HEK293 (cell line): Measurements from ENCODE around the gene DPF3.
A peak's percentile ranks its signal among the peaks of the same experiment; 100 is the strongest.

ENCODE experiments used
- CTCF ChIA-PET: fragments of 350-600 bp; formaldehyde crosslinking; extraction: SDS; loops from one replicate; lab custom pipeline; 2021; ENCODE audit warnings: antibody characterized with exemption; lab: Yijun Ruan, JAX
- POLR2A ChIA-PET: fragments of 300-600 bp; formaldehyde crosslinking; extraction: SDS; loops from one replicate; lab custom pipeline; 2020; ENCODE audit warnings: antibody characterized with exemption, inconsistent platforms; lab: Yijun Ruan, JAX
- H3K27ac ChIP-seq: fragments of 200-500 bp; sonication (Bioruptor generic); 2 replicates; pipeline ENCODE4 v1.5.1; 2014; ENCODE audit warnings: low read depth, low read length, control low read depth, inconsistent platforms; ENCODE audit errors: extremely low read depth
- H3K36me3 ChIP-seq, 2 experiments: fragments of 200-500 bp in 1 of 2; sonication (Bioruptor generic) in 1 of 2; 1 replicate in 1 of 2; 2 replicates in 1 of 2; pipeline ENCODE4 v1.5.1; 2014 to 2017; ENCODE audit warnings: inconsistent platforms in 2 of 2, low read length in 2 of 2; ENCODE audit not compliant: control insufficient read depth in 2 of 2, insufficient read depth in 1 of 2
- H3K4me1 ChIP-seq: fragments of 200-500 bp; sonication (Bioruptor generic); 2 replicates; pipeline ENCODE4 v1.5.1; 2014; ENCODE audit warnings: mild to moderate bottlenecking, low read length, inconsistent platforms; ENCODE audit not compliant: control insufficient read depth, insufficient read depth
- H3K4me3 ChIP-seq: 2 replicates; pipeline ENCODE4 v1.5.1; 2011; ENCODE audit warnings: low read depth, mild to moderate bottlenecking, control low read depth, low read length, moderate library complexity
- H3K9me3 ChIP-seq: fragments of 200-500 bp; sonication (Bioruptor generic); 2 replicates; pipeline ENCODE4 v1.5.1; 2014; ENCODE audit warnings: low read depth, low read length, inconsistent platforms; ENCODE audit not compliant: control insufficient read depth, insufficient read depth
- EGR2 ChIP-seq: fragments of 450-650 bp; formaldehyde crosslinking; IDR thresholded peaks from 2 replicates; pipeline ENCODE4 v1.5.1; 2016; ENCODE audit warnings: low read depth, missing biosample characterization, missing genetic modification characterization
- GLIS1 ChIP-seq: fragments of 450-650 bp; formaldehyde crosslinking; IDR thresholded peaks from 2 replicates; pipeline ENCODE4 v1.5.1; 2016; ENCODE audit warnings: missing biosample characterization, missing genetic modification characterization
- HOXA7 ChIP-seq: sonication (generic); formaldehyde crosslinking; IDR thresholded peaks from 2 replicates; pipeline ENCODE4 v1.8.1; 2022; ENCODE audit warnings: missing genetic modification reagents, borderline replicate concordance
- KLF9 ChIP-seq: fragments of 450-650 bp; formaldehyde crosslinking; IDR thresholded peaks from 2 replicates; pipeline ENCODE4 v1.5.1; 2016; ENCODE audit warnings: missing biosample characterization, missing genetic modification characterization, low read depth
- PRDM1 ChIP-seq: fragments of 450-650 bp; formaldehyde crosslinking; IDR thresholded peaks from 2 replicates; pipeline ENCODE4; 2016; ENCODE audit warnings: missing biosample characterization, missing genetic modification characterization
- TSHZ1 ChIP-seq: fragments of 450-650 bp; formaldehyde crosslinking; IDR thresholded peaks from 2 replicates; pipeline ENCODE4 v1.5.1; 2016; ENCODE audit warnings: missing biosample characterization, missing genetic modification characterization, borderline replicate concordance
- ZBTB44 ChIP-seq: fragments of 450-650 bp; IDR thresholded peaks from 2 replicates; pipeline ENCODE4 v1.5.1; 2018; ENCODE audit warnings: missing biosample characterization, mild to moderate bottlenecking, missing genetic modification characterization
- ZFHX2 ChIP-seq: fragments of 450-650 bp; formaldehyde crosslinking; conservative IDR thresholded peaks from 2 replicates; pipeline ENCODE4 v1.5.1; 2016; ENCODE audit warnings: missing biosample characterization, missing genetic modification characterization
- ZNF10 ChIP-seq: fragments of 450-650 bp; formaldehyde crosslinking; IDR thresholded peaks from 2 replicates; pipeline ENCODE4 v1.5.1; 2017; ENCODE audit warnings: missing biosample characterization, missing genetic modification characterization
- ZNF114 ChIP-seq: fragments of 450-650 bp; formaldehyde crosslinking; IDR thresholded peaks from 2 replicates; pipeline ENCODE4 v1.5.0; 2017; ENCODE audit warnings: missing biosample characterization, missing genetic modification characterization
- ZNF133 ChIP-seq: fragments of 450-650 bp; formaldehyde crosslinking; IDR thresholded peaks from 2 replicates; pipeline ENCODE4 v1.5.1; 2016; ENCODE audit warnings: missing biosample characterization, missing genetic modification characterization
- ZNF138 ChIP-seq: fragments of 450-650 bp; formaldehyde crosslinking; IDR thresholded peaks from 2 replicates; pipeline ENCODE4 v1.5.1; 2016; ENCODE audit warnings: missing biosample characterization, missing genetic modification characterization, borderline replicate concordance
- ZNF175 ChIP-seq: fragments of 450-650 bp; formaldehyde crosslinking; IDR thresholded peaks from 2 replicates; pipeline ENCODE4 v1.5.1; 2016; ENCODE audit warnings: missing biosample characterization, missing genetic modification characterization
- ZNF239 ChIP-seq: fragments of 450-650 bp; formaldehyde crosslinking; IDR thresholded peaks from 2 replicates; pipeline ENCODE4 v1.5.1; 2016; ENCODE audit warnings: missing biosample characterization, missing genetic modification characterization
- ZNF280C ChIP-seq: fragments of 450-650 bp; formaldehyde crosslinking; IDR thresholded peaks from 2 replicates; pipeline ENCODE4 v1.5.1; 2016; ENCODE audit warnings: missing biosample characterization, missing genetic modification characterization
- ZNF280D ChIP-seq: fragments of 450-650 bp; formaldehyde crosslinking; IDR thresholded peaks from 2 replicates; pipeline ENCODE4 v1.5.1; 2016; ENCODE audit warnings: missing biosample characterization, missing genetic modification characterization
- ZNF350 ChIP-seq: fragments of 450-650 bp; formaldehyde crosslinking; IDR thresholded peaks from 2 replicates; pipeline ENCODE4 v1.5.0; 2017; ENCODE audit warnings: missing biosample characterization, mild to moderate bottlenecking, missing genetic modification characterization
- ZNF426 ChIP-seq: fragments of 450-650 bp; formaldehyde crosslinking; IDR thresholded peaks from 2 replicates; pipeline ENCODE4 v1.5.1; 2017; ENCODE audit warnings: missing biosample characterization, missing genetic modification characterization, mild to moderate bottlenecking, inconsistent platforms, moderate library complexity
- ZNF561 ChIP-seq: fragments of 450-650 bp; IDR thresholded peaks from 2 replicates; pipeline ENCODE4 v1.5.1; 2018; ENCODE audit warnings: missing biosample characterization, missing genetic modification characterization, borderline replicate concordance
- ZNF571 ChIP-seq: fragments of 450-650 bp; formaldehyde crosslinking; IDR thresholded peaks from 2 replicates; pipeline ENCODE4 v1.5.0; 2017; ENCODE audit warnings: missing biosample characterization, missing genetic modification characterization
- ZNF600 ChIP-seq: fragments of 450-650 bp; formaldehyde crosslinking; IDR thresholded peaks from 2 replicates; pipeline ENCODE4 v1.5.1; 2016; ENCODE audit warnings: missing biosample characterization, missing genetic modification characterization
- ZNF664 ChIP-seq: fragments of 450-650 bp; formaldehyde crosslinking; IDR thresholded peaks from 2 replicates; pipeline ENCODE4 v1.5.1; 2016; ENCODE audit warnings: missing biosample characterization, missing genetic modification characterization
- ZNF707 ChIP-seq: fragments of 450-650 bp; formaldehyde crosslinking; IDR thresholded peaks from 2 replicates; pipeline ENCODE4 v1.5.1; 2016; ENCODE audit warnings: missing biosample characterization, missing genetic modification characterization
- ZNF747 ChIP-seq: fragments of 450-650 bp; formaldehyde crosslinking; IDR thresholded peaks from 2 replicates; pipeline ENCODE4 v1.5.1; 2016; ENCODE audit warnings: missing biosample characterization, missing genetic modification characterization
- ZNF777 ChIP-seq: fragments of 450-650 bp; formaldehyde crosslinking; IDR thresholded peaks from 2 replicates; pipeline ENCODE4 v1.5.1; 2017; ENCODE audit warnings: missing biosample characterization, missing genetic modification characterization, borderline replicate concordance

Gene DPF3

GRCh38 chr14:72715215-72715849 is 178.6 kb downstream of the DPF3 start:
- ChIA-PET POLR2A (no interaction called here), CTCF (interaction anchor here (0.6 kb wide), 1 partner anchor 25 kb away, joined by 5 read pairs; no protein-coding TSS in a partner anchor)
- Histone ChIP-seq H3K36me3 (no peaks in the 10 kb centered on the region), H3K9me3 (no peaks in the 10 kb centered on the region), H3K4me1 (peaks cover 4% of the 10 kb centered on the region; the same call in 1 of the 2 replicates), H3K27ac (no peak overlapping the region), H3K4me3 (no peak overlapping the region)
- TF ChIP-seq ZBTB44 (tag by site-specific recombination) (no peak), ZNF571 (tag by site-specific recombination) (no peak), ZNF133 (tag by site-specific recombination) (no peak), ZFHX2 (peak; percentile 99), ZNF777 (no peak), ZNF239 (no peak), EGR2 (peak; percentile 98), HOXA7 (no peak), PRDM1 (tag by site-specific recombination) (no peak), ZNF664 (tag by site-specific recombination) (no peak), ZNF10 (no peak), TSHZ1 (no peak), ZNF280D (tag by site-specific recombination) (no peak), ZNF707 (tag by site-specific recombination) (no peak), ZNF280C (tag by site-specific recombination) (no peak), KLF9 (tag by site-specific recombination) (peak; percentile 25; the same call in 1 of the 2 replicates), GLIS1 (tag by site-specific recombination) (0 out of 2 replicates have a peak, but pooled peaks have one; percentile 25), ZNF175 (tag by site-specific recombination) (no peak), ZNF114 (tag by site-specific recombination) (no peak), ZNF561 (tag by site-specific recombination) (no peak), ZNF426 (tag by site-specific recombination) (no peak), ZNF600 (tag by site-specific recombination) (no peak), ZNF747 (no peak), ZNF350 (tag by site-specific recombination) (no peak), ZNF138 (tag by site-specific recombination) (no peak)
